BJ (cell line): ENCODE data around the gene ZNF391. TPM values are rescaled to one million over a fixed set of nuclear protein-coding genes. Genes with fewer than 3 reads are reported as not detected.

ENCODE experiments used
- CTCF ChIA-PET: fragments of 350-600 bp; formaldehyde crosslinking; extraction: SDS; loops from one replicate; lab custom pipeline; 2021; ENCODE audit warnings: antibody characterized with exemption, inconsistent platforms; lab: Yijun Ruan, JAX
- POLR2A ChIA-PET: fragments of 300-600 bp; sonication (Branson Sonifier 250); formaldehyde crosslinking; extraction: SDS; loops from one replicate; lab custom pipeline; 2021; ENCODE audit warnings: antibody characterized with exemption; lab: Charles Lee
- DNase-seq: peaks from one replicate; pipeline ENCODE4 v3.0.0-alpha.2; 2011; ENCODE audit warnings: low read depth
- H3K27me3 ChIP-seq: 2 replicates; pipeline ENCODE4 v1.6.0; 2011; ENCODE audit warnings: low read length; ENCODE audit not compliant: control insufficient read depth, insufficient read depth
- H3K36me3 ChIP-seq: 2 replicates; pipeline ENCODE4 v1.5.1; 2011; ENCODE audit warnings: low read length; ENCODE audit not compliant: control insufficient read depth, insufficient read depth
- H3K4me3 ChIP-seq: 2 replicates; pipeline ENCODE4 v1.5.1; 2011; ENCODE audit warnings: low read depth, mild to moderate bottlenecking, control low read depth, low read length
- polyA plus RNA-seq: library from polyadenylated mRNA; depleted of rRNA; stranded (reverse); fragments of >200 nt; gene quantifications from 2 replicates; pipeline ENCODE4 v1.2.3, GENCODE V29; 2011
- TF ChIP-seq, protein P1 (sequence below): IDR thresholded peaks from 2 replicates; pipeline ENCODE4 v1.5.1; 2011; ENCODE audit warnings: low read depth, mild to moderate bottlenecking, control low read depth, inconsistent platforms, low read length, moderate library complexity; ENCODE audit not compliant: insufficient read depth

ZNF391 gene
- polyA plus RNA-seq, 1 experiment, result 0.27 TPM

DNA sequence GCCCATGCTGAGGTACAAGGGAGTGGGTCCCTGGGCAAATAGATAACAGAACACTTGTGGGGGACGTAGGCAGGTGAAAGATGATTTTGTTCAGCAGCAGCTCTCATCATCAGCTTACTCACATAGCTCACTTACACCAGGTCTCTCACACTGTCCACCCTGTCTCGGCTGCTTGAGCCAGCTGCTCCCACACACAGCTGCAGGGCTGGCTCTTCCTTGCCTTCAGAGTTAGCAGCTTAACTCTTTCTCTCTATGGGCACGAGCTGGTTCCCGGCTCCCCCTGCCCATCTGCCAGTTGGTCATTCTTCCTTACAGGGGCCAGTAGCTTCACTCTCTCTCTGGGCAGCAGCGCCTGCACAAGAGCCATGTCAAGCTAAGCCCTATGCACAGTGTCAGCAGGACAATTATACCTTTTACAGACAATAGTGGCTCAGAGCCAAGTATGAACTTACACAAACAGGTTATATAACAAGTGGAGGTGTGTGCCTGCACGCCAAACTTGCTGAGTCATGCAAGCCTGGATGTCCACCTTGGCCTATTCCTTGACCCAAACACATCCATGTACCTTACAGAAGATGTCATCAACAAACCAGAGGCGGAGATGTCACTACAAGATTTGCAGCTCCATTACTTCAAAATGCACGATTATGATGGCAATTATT lies 18.7 kb downstream of the ZNF391 start:
- H3K27me3 ChIP-seq, result no peaks in the 10 kb centered on the region
- no peak for DNase-seq
- H3K36me3 ChIP-seq, result no peaks in the 10 kb centered on the region
- H3K4me3 ChIP-seq, result no peak overlapping the region
- TF ChIP-seq, protein P1, sequence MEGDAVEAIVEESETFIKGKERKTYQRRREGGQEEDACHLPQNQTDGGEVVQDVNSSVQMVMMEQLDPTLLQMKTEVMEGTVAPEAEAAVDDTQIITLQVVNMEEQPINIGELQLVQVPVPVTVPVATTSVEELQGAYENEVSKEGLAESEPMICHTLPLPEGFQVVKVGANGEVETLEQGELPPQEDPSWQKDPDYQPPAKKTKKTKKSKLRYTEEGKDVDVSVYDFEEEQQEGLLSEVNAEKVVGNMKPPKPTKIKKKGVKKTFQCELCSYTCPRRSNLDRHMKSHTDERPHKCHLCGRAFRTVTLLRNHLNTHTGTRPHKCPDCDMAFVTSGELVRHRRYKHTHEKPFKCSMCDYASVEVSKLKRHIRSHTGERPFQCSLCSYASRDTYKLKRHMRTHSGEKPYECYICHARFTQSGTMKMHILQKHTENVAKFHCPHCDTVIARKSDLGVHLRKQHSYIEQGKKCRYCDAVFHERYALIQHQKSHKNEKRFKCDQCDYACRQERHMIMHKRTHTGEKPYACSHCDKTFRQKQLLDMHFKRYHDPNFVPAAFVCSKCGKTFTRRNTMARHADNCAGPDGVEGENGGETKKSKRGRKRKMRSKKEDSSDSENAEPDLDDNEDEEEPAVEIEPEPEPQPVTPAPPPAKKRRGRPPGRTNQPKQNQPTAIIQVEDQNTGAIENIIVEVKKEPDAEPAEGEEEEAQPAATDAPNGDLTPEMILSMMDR, result no peak
- POLR2A ChIA-PET, result no interaction called here
- CTCF ChIA-PET, result no interaction called here

- H3K27me3 ChIP-seq, result no peaks in the 10 kb centered on the region
- no peak for DNase-seq
- TF ChIP-seq, protein P1, result no peak
- POLR2A ChIA-PET, result no interaction called here
- H3K36me3 ChIP-seq, result no peaks in the 10 kb centered on the region
- H3K4me3 ChIP-seq, result no peak overlapping the region
- CTCF ChIA-PET, result no interaction called here
Observed at GRCh38 chr6:27414300-27414699, 25.7 kb downstream of the ZNF391 start.

GRCh38 chr6:27414996-27415395 lies 26.4 kb downstream of the ZNF391 start:
- no peaks in the 10 kb centered on the region for H3K36me3 ChIP-seq
- no peak overlapping the region for H3K4me3 ChIP-seq
- ChIA-PET CTCF (no interaction called here), POLR2A (no interaction called here)
- TF ChIP-seq, protein P1, result no peak
- no peaks in the 10 kb centered on the region for H3K27me3 ChIP-seq
- DNase-seq, result no peak

DNA sequence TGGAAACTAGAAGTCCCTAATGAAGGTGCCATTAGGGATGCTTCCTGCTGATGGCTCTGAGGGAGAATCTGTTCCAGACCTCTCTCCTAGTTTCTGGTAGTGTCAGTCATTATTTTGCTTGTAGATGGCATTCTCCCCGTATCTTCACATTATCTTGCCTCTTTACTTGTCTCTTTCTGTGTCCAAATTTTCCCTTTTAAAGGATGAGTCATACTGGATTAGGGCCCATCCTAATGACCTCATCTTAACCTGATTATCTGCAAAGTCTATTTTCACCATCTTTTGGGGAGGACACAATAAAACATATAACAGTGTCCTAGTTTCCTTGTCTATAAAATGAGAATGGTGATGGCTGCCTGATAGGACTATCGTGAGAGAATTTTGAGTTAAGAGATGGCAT lies 27.3 kb downstream of the ZNF391 start:
- ChIA-PET POLR2A (no interaction called here), CTCF (no interaction called here)
- no peaks in the 10 kb centered on the region for H3K36me3 ChIP-seq
- H3K4me3 ChIP-seq, result no peak overlapping the region
- no peaks in the 10 kb centered on the region for H3K27me3 ChIP-seq
- TF ChIP-seq, protein P1, result no peak
- DNase-seq, result no peak

- no peaks in the 10 kb centered on the region for H3K36me3 ChIP-seq
- POLR2A ChIA-PET, result no interaction called here
- TF ChIP-seq, protein P1, result no peak
- no peak for DNase-seq
- CTCF ChIA-PET, result no interaction called here
- no peaks in the 10 kb centered on the region for H3K27me3 ChIP-seq
- no peak overlapping the region for H3K4me3 ChIP-seq
Observed at GRCh38 chr6:27419363-27419762, 30.8 kb downstream of the ZNF391 start.
